H1 (cell line): ENCODE measurements around the gene NUCB1. TPM values are rescaled to one million over a fixed set of nuclear protein-coding genes. Genes with fewer than 3 reads are reported as not detected.

Experiments used
- CTCF ChIA-PET: fragments of 300-600 bp; sonication (Branson Sonifier 250); formaldehyde crosslinking; loops from one replicate; lab custom pipeline; 2021; ENCODE audit not compliant: partially characterized antibody; lab: Charles Lee
- POLR2A ChIA-PET: fragments of 300-600 bp; sonication (Branson Sonifier 250); formaldehyde crosslinking; loops from one replicate; lab custom pipeline; 2021; ENCODE audit warnings: inconsistent platforms; ENCODE audit not compliant: partially characterized antibody; lab: Charles Lee
- DNase-seq, 2 experiments: peaks; one replicate each; pipeline versions ENCODE4 v3.0.0 to v3.0.0-alpha.2; 2010 to 2022; ENCODE audit warnings: low spot score in 2 of 2, low read depth in 1 of 2, mixed read lengths in 1 of 2
- FAIRE-seq: peaks from 2 replicates; lab custom pipeline; 2011; peaks lifted over from hg19 to GRCh38; lab: Jason Lieb, UNC
- H2AFZ ChIP-seq: 2 replicates; pipeline ENCODE4 v1.8.1; 2012; ENCODE audit warnings: low read length, inconsistent platforms
- H2AK5ac ChIP-seq: 2 replicates; pipeline ENCODE4 v1.6.1; 2013; ENCODE audit warnings: low read depth, low read length
- H2BK120ac ChIP-seq: replicated peaks from 2 replicates; pipeline ENCODE3; 2013; ENCODE audit warnings: low read depth, low read length, inconsistent platforms
- H2BK12ac ChIP-seq: 2 replicates; pipeline ENCODE4 v1.6.1; 2013; ENCODE audit warnings: low read depth, low read length
- H2BK15ac ChIP-seq: 2 replicates; pipeline ENCODE4 v1.6.1; 2013; ENCODE audit warnings: low read length
- H2BK20ac ChIP-seq: 2 replicates; pipeline ENCODE4 v1.6.1; 2013; ENCODE audit warnings: low read length
- H2BK5ac ChIP-seq: 2 replicates; pipeline ENCODE4 v1.6.1; 2013; ENCODE audit warnings: low read depth, low read length
- H3K14ac ChIP-seq: 2 replicates; pipeline ENCODE4 v1.6.1; 2013; ENCODE audit warnings: inconsistent platforms; ENCODE audit not compliant: insufficient read length
- H3K18ac ChIP-seq: 2 replicates; pipeline ENCODE4 v1.6.1; 2013; ENCODE audit warnings: low read length; ENCODE audit errors: extremely low read depth
- H3K23ac ChIP-seq: 2 replicates; pipeline ENCODE4 v1.6.1; 2013; ENCODE audit warnings: inconsistent platforms; ENCODE audit not compliant: insufficient read length
- H3K23me2 ChIP-seq: 2 replicates; pipeline ENCODE4 v1.6.1; 2013; ENCODE audit warnings: low read depth, low read length
- H3K27ac ChIP-seq: 2 replicates; pipeline ENCODE4 v1.6.1; 2011; ENCODE audit warnings: low read depth, low read length, inconsistent platforms
- H3K27me3 ChIP-seq, 4 experiments: replicated peaks in 1 of 4; 1 replicate in 1 of 4; 2 replicates in 3 of 4; pipeline versions ENCODE4 v1.6.1 to v1.8.1; 2011 to 2013; ENCODE audit warnings: low read length in 3 of 4, mild to moderate bottlenecking in 3 of 4, inconsistent platforms in 2 of 4, mixed read lengths in 2 of 4, moderate library complexity in 1 of 4; ENCODE audit not compliant: control insufficient read depth in 3 of 4, insufficient read depth in 3 of 4; ENCODE audit errors: extremely low read depth in 1 of 4
- H3K36me3 ChIP-seq, 4 experiments: 2 replicates each; pipeline versions ENCODE4 v1.6.1 to v1.8.1; 2011 to 2013; ENCODE audit warnings: mild to moderate bottlenecking in 4 of 4, low read length in 3 of 4, moderate library complexity in 2 of 4, control low read depth in 1 of 4, inconsistent platforms in 1 of 4; ENCODE audit not compliant: insufficient read depth in 4 of 4, control insufficient read depth in 2 of 4
- H3K4ac ChIP-seq: replicated peaks from 2 replicates; pipeline ENCODE3; 2013; ENCODE audit warnings: low read length, low read depth, mixed read lengths, inconsistent platforms; ENCODE audit not compliant: insufficient read length
- H3K4me1 ChIP-seq, 4 experiments: replicated peaks in 1 of 4; 1 replicate in 1 of 4; 2 replicates in 3 of 4; pipeline versions ENCODE4 v1.6.1 to v1.8.1; 2011 to 2013; ENCODE audit warnings: low read length in 3 of 4, inconsistent platforms in 2 of 4, mixed read lengths in 1 of 4; ENCODE audit not compliant: insufficient read depth in 4 of 4, control insufficient read depth in 3 of 4
- H3K4me2 ChIP-seq, 2 experiments: 2 replicates each; pipeline versions ENCODE4 v1.6.1 to v1.8.1; 2011 to 2013; ENCODE audit warnings: low read depth in 2 of 2, low read length in 2 of 2, control low read depth in 1 of 2, inconsistent platforms in 1 of 2, mild to moderate bottlenecking in 1 of 2; ENCODE audit not compliant: insufficient read depth in 1 of 2
- H3K4me3 ChIP-seq, 4 experiments: fragments of 200-600, 300-600 bp in 1 of 4; sonication (generic), shearing (Covaris generic), sonication (Bioruptor Twin) in 1 of 4; 2 replicates each; pipeline versions ENCODE4 v1.5.1 to v1.8.1; 2011 to 2016; ENCODE audit warnings: low read length in 4 of 4, low read depth in 3 of 4, control low read depth in 2 of 4, inconsistent platforms in 2 of 4, mild to moderate bottlenecking in 2 of 4, mixed read lengths in 1 of 4, moderate library complexity in 1 of 4; ENCODE audit not compliant: insufficient read depth in 2 of 4; ENCODE audit errors: extremely low read depth in 1 of 4
- H3K56ac ChIP-seq: replicated peaks from 2 replicates; pipeline ENCODE3; 2013; ENCODE audit warnings: low read depth, mild to moderate bottlenecking, mixed read lengths, low read length, inconsistent platforms; ENCODE audit not compliant: insufficient read length
- H3K79me1 ChIP-seq: 2 replicates; pipeline ENCODE4 v1.6.1; 2013; ENCODE audit warnings: low read depth, low read length, control low read depth
- H3K79me2 ChIP-seq, 2 experiments: 2 replicates each; pipeline versions ENCODE4 v1.6.1 to v1.8.1; 2012 to 2013; ENCODE audit warnings: low read length in 2 of 2, mild to moderate bottlenecking in 2 of 2, inconsistent platforms in 1 of 2; ENCODE audit not compliant: insufficient read depth in 2 of 2, control insufficient read depth in 1 of 2
- H3K9ac ChIP-seq, 4 experiments: replicated peaks in 1 of 4; 1 replicate in 1 of 4; 2 replicates in 3 of 4; pipeline versions ENCODE4 v1.6.1 to v1.8.1; 2011 to 2013; ENCODE audit warnings: low read depth in 3 of 4, low read length in 3 of 4, control low read depth in 2 of 4, mild to moderate bottlenecking in 2 of 4, moderate library complexity in 2 of 4, inconsistent platforms in 1 of 4; ENCODE audit errors: extremely low read depth in 1 of 4
- H3K9me3 ChIP-seq, 2 experiments: 2 replicates each; pipeline versions ENCODE4 v1.6.1 to v1.8.1; 2012 to 2013; ENCODE audit warnings: mild to moderate bottlenecking in 2 of 2, moderate library complexity in 2 of 2, control low read depth in 1 of 2, inconsistent platforms in 1 of 2, low read depth in 1 of 2, low read length in 1 of 2, mixed read lengths in 1 of 2; ENCODE audit not compliant: insufficient read depth in 2 of 2
- H4K20me1 ChIP-seq, 2 experiments: replicated peaks in 1 of 2; 2 replicates each; pipeline versions ENCODE3 to v1.8.1; 2011 to 2013; ENCODE audit warnings: inconsistent platforms in 2 of 2, low read length in 2 of 2, mild to moderate bottlenecking in 1 of 2; ENCODE audit not compliant: insufficient read depth in 2 of 2, control insufficient read depth in 1 of 2
- H4K5ac ChIP-seq: 2 replicates; pipeline ENCODE4 v1.6.1; 2013; ENCODE audit warnings: low read length, low read depth, mixed read lengths, inconsistent platforms; ENCODE audit not compliant: insufficient read length
- H4K8ac ChIP-seq: 2 replicates; pipeline ENCODE4 v1.8.0; 2013; ENCODE audit warnings: mild to moderate bottlenecking, moderate library complexity, low read length, inconsistent platforms; ENCODE audit not compliant: insufficient read depth; ENCODE audit errors: extremely low read depth
- H4K91ac ChIP-seq: replicated peaks from 2 replicates; pipeline ENCODE3; 2013; ENCODE audit warnings: low read length, mixed read lengths, inconsistent platforms; ENCODE audit not compliant: insufficient read length
- BACH1 ChIP-seq: IDR thresholded peaks from 2 replicates; pipeline ENCODE4 v1.6.1; 2012; ENCODE audit warnings: low read length, improper control_type of control experiment
- CBX5 ChIP-seq: fragments of 300-800, 300-1000 bp; sonication (generic); IDR thresholded peaks from 2 replicates; pipeline ENCODE4 v1.7.1; 2016; ENCODE audit warnings: antibody characterized with exemption, low read length, low read depth
- CBX8 ChIP-seq: fragments of 300-800, 300-1000 bp; sonication (generic); IDR thresholded peaks from 2 replicates; pipeline ENCODE4 v1.7.1; 2016; ENCODE audit warnings: low read depth, low read length, borderline replicate concordance
- CREB1 ChIP-seq: IDR thresholded peaks from 2 replicates; pipeline ENCODE4 v1.6.1; 2012; ENCODE audit warnings: inconsistent platforms
- HDAC2 ChIP-seq, 2 experiments: fragments of 300-600 bp in 1 of 2; sonication (generic) in 1 of 2; IDR thresholded peaks; 2 replicates each; pipeline ENCODE4 v1.6.1; 2011 to 2012; ENCODE audit warnings: low read depth in 2 of 2, low read length in 2 of 2, mild to moderate bottlenecking in 2 of 2, moderate library complexity in 2 of 2, borderline replicate concordance in 1 of 2, inconsistent platforms in 1 of 2
- RFX5 ChIP-seq: IDR thresholded peaks from 2 replicates; pipeline ENCODE4 v1.6.1; 2011; ENCODE audit warnings: low read depth, low read length, improper control_type of control experiment, borderline replicate concordance
- SIN3A ChIP-seq, 2 experiments: IDR thresholded peaks in 1 of 2; conservative IDR thresholded peaks in 1 of 2; 2 replicates each; pipeline ENCODE4 v1.6.1; 2011 to 2012; ENCODE audit warnings: low read length in 2 of 2, improper control_type of control experiment in 1 of 2, low read depth in 1 of 2, mild to moderate bottlenecking in 1 of 2
- TAF1 ChIP-seq: IDR thresholded peaks from 2 replicates; pipeline ENCODE4 v1.6.1; 2011; ENCODE audit warnings: mild to moderate bottlenecking, low read depth, low read length
- TCF12 ChIP-seq: IDR thresholded peaks from 2 replicates; pipeline ENCODE4 v1.6.1; 2011; ENCODE audit warnings: low read depth, mild to moderate bottlenecking, low read length
- WGBS, 2 experiments: shearing (Covaris generic) in 1 of 2; methylation state at CpG; one replicate each; pipeline versions ENCODE4 v1.1.6 to v1.1.7; 2013 to 2015; ENCODE audit warnings: low lambda C conversion rate in 2 of 2, mixed read lengths in 2 of 2, inconsistent platforms in 1 of 2, low coverage in 1 of 2, missing lambda C conversion rate in 1 of 2; ENCODE audit not compliant: insufficient replicate concordance in 2 of 2, insufficient coverage in 1 of 2, insufficient read length in 1 of 2; ENCODE audit errors: extremely low coverage in 1 of 2, missing lambda C conversion rate in 1 of 2; 5-methylcytosine and 5-hydroxymethylcytosine counted together
- polyA plus RNA-seq, 7 experiments: library from polyadenylated mRNA; depleted of rRNA in 3 of 7; stranded (reverse) in 5 of 7; unstranded in 2 of 7; fragments of >200 nt in 5 of 7; fragments of 200-250 nt in 2 of 7; gene quantifications; 1 replicate in 5 of 7; 2 replicates in 1 of 7; 4 replicates in 1 of 7; pipeline versions ENCODE4 v1.2.1 to v1.2.3, GENCODE V29; 2011 to 2013; ENCODE audit warnings: missing spikeins in 2 of 7, mixed read lengths in 2 of 7
- total RNA-seq: library from RNA; stranded (reverse); fragmentation: NEBNext Ultra II Directional; extraction: Animal tissue kit (Norgen Biotek cat#: 25700); gene quantifications from 2 replicates; pipeline ENCODE4 v1.2.1, GENCODE V29; 2021
- TF ChIP-seq, protein P1 (sequence below): IDR thresholded peaks from 2 replicates; pipeline ENCODE4 v1.6.1; 2011; ENCODE audit warnings: low read length, improper control_type of control experiment

The NUCB1 gene
- total and polyA plus RNA-seq, 2 of the 8 experiments (the other 6 are each of a cell fraction or from before 2014, with no cell fraction given), result 111 to 121 TPM

DNA sequence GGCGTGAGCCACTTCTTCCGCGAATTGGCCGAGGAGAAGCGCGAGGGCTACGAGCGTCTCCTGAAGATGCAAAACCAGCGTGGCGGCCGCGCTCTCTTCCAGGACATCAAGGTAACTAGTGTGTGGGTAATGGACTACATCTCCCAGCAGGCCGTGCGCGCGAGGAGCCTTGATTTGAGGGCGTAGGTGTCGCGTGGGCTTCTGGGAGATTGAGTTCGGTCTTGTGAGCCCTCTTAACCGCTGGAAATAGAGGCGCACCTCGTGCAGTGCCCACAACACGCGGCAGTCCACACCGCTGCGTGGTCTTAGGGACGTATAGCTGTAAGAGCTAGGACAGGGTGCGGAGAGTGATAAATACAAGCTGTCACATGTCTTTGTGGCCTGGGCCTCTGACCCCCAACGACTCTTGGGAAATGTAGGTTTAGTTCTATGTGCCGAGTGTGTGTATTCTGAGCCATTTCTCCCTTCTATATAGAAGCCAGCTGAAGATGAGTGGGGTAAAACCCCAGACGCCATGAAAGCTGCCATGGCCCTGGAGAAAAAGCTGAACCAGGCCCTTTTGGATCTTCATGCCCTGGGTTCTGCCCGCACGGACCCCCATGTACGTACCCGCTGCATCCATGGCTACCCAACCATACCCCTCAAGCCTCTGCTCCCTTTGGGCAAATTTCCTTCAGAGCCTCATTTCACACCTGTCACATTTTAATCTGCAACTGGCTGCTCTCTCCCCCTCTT, 65.9 kb downstream of the NUCB1 start:
- Histone ChIP-seq H3K27ac (peak overlapping the region; percentile 67), H3K4me2 (peak overlapping the region; percentile 89 to 99)
- TF ChIP-seq, protein P1, sequence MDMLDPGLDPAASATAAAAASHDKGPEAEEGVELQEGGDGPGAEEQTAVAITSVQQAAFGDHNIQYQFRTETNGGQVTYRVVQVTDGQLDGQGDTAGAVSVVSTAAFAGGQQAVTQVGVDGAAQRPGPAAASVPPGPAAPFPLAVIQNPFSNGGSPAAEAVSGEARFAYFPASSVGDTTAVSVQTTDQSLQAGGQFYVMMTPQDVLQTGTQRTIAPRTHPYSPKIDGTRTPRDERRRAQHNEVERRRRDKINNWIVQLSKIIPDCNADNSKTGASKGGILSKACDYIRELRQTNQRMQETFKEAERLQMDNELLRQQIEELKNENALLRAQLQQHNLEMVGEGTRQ, result 0 out of 2 replicates have a peak, but pooled peaks have one; percentile 30
- TF ChIP-seq SIN3A (conservative IDR thresholded peaks at IDR 0.05 in 1 of 2, IDR thresholded peaks at IDR 0.05 in 1 of 2; ENCODE audit: low read depth in 1 of 2, low read length in 2 of 2), result peak; percentile 76 to 81; a peak in 2 of 4 replicates
- 0 out of 2 replicates have a peak, but pooled peaks have one; percentile 13 for TF ChIP-seq TAF1
- peak; percentile 60; the same call in 1 of the 2 replicates for TF ChIP-seq CREB1
- TF ChIP-seq CBX8, result no peak
- TF ChIP-seq CBX5, result no peak
- no peak for TF ChIP-seq RFX5
- no peak for TF ChIP-seq HDAC2 (IDR thresholded peaks at IDR 0.05; ENCODE audit: borderline replicate concordance in 1 of 2, low read depth in 2 of 2, low read length in 2 of 2)
- no peak for TF ChIP-seq BACH1
- TF ChIP-seq TCF12, result no peak

More for the DNA sequence above, 65.9 kb downstream of the NUCB1 start:
- Histone ChIP-seq H3K4me3 (peak overlapping the region; percentile 86 to 96 (median 92)), H3K23ac (no peak overlapping the region), H2BK120ac (no peak overlapping the region), H4K8ac (peak overlapping the region; percentile 81; the same call in 1 of the 2 replicates), H2AK5ac (peak overlapping the region; percentile 98), H3K23me2 (peaks cover 17% of the 10 kb centered on the region; the same call in 1 of the 2 replicates), H2BK5ac (peak overlapping the region; percentile 81), H3K79me2 (peaks cover 0 to 13% of the 10 kb centered on the region in 2 experiments; a peak in 2 of 4 replicates), H3K79me1 (peaks cover 4% of the 10 kb centered on the region), H3K9ac (peak overlapping the region; percentile 75 to 87 (median 83)), H2BK15ac (no peak overlapping the region), H3K14ac (no peak overlapping the region), H3K36me3 (peaks cover 2 to 32% (median 12%) of the 10 kb centered on the region in 4 experiments; a peak in 5 of 8 replicates), H3K9me3 (no peaks in the 10 kb centered on the region), H2AFZ (no peak overlapping the region), H4K5ac (peak overlapping the region; percentile 31), H2BK20ac (no peak overlapping the region), H3K4ac (no peak overlapping the region), H3K4me1 (peaks cover 4 to 20% (median 13%) of the 10 kb centered on the region in 4 experiments), H2BK12ac (no peak overlapping the region), H3K18ac (peak overlapping the region; percentile 95), H3K56ac (no peak overlapping the region), H4K91ac (no peak overlapping the region), H4K20me1 (peaks cover 3 to 20% of the 10 kb centered on the region in 2 experiments), H3K27me3 (no peaks in the 10 kb centered on the region)
- DNase-seq, result peak in 1 of 2 experiments; percentile 89
- FAIRE-seq, result no peak
- ChIA-PET CTCF (interaction anchor here (0.5 to 1.4 kb wide), 9 partner anchors 10 to 122 kb away, joined by 3 to 5 read pairs (median 3); no protein-coding TSS in a partner anchor), POLR2A (interaction anchor here (0.8 to 5.4 kb wide), 25 partner anchors 12 to 347 kb away, joined by 3 to 56 read pairs (median 5); partner anchors contain the start of genes BAX, DHDH, GYS1 and NUCB1)
- WGBS, 2 experiments, result 20% methylated on average over 36 of the region's 36 CpGs; no CpG with 5 or more reads in 1 of the 2 experiments
